Lower leg skin (tissue), 3 donors: ENCODE results near the gene TM4SF5.

Source experiments
- CTCF ChIP-seq, 3 donors: fragments of 450-650 bp; IDR thresholded peaks; one replicate each; pipeline ENCODE4 v1.5.1; 2016; ENCODE audit warnings: antibody characterized with exemption in 3 of 3, mild to moderate bottlenecking in 3 of 3, moderate library complexity in 2 of 3
- POLR2A ChIP-seq, 2 donors: fragments of 450-650 bp; IDR thresholded peaks; one replicate each; pipeline ENCODE4 v1.6.1; 2016 to 2017; ENCODE audit warnings: antibody characterized with exemption in 2 of 2, mild to moderate bottlenecking in 1 of 2, moderate library complexity in 1 of 2

- TF ChIP-seq CTCF (IDR thresholded peaks at IDR 0.05) (no peak), POLR2A (IDR thresholded peaks at IDR 0.05) (no peak)
Measured at GRCh38 chr17:4782652-4783051, 11.0 kb downstream of the TM4SF5 start.
